ENCODE results near the gene BTRC.
"Not testable (repeated sequence)": the region's sequence is repeated elsewhere in the genome, so short reads cannot be mapped to it uniquely, and the experiment has no call there.

BTRC gene

GRCh38 chr10:101385866-101386658, 32.1 kb downstream of the BTRC start:
- DNase-seq (ENCODE audit: low read depth in 4 of 4, low spot score in 1 of 4) = no peak

- no peak for DNase-seq (ENCODE audit: low read depth in 4 of 4, low spot score in 1 of 4)
Observed at GRCh38 chr10:101386659-101387259, 32.8 kb downstream of the BTRC start.

- no peak for DNase-seq (ENCODE audit: low read depth in 4 of 4, low spot score in 1 of 4)
Observed at GRCh38 chr10:101388676-101389276, 34.8 kb downstream of the BTRC start.

- not testable (repeated sequence) for DNase-seq (ENCODE audit: low read depth in 4 of 4, low spot score in 1 of 4)
Observed at GRCh38 chr10:101389532-101389931, 35.6 kb downstream of the BTRC start.

- DNase-seq (ENCODE audit: low read depth in 4 of 4, low spot score in 1 of 4) = no peak
Observed at GRCh38 chr10:101389986-101390531, 36.1 kb downstream of the BTRC start.

GRCh38 chr10:101393378-101393777, 39.4 kb downstream of the BTRC start:
- DNase-seq (ENCODE audit: low read depth in 4 of 4, low spot score in 1 of 4) = no peak

- DNase-seq (ENCODE audit: low read depth in 4 of 4, low spot score in 1 of 4) = no peak
Observed at GRCh38 chr10:101394524-101395133, 40.7 kb downstream of the BTRC start.

GRCh38 chr10:101397140-101397539, 43.2 kb downstream of the BTRC start:
- DNase-seq (ENCODE audit: low read depth in 4 of 4, low spot score in 1 of 4) = no peak

GRCh38 chr10:101400585-101400984, 46.6 kb downstream of the BTRC start:
- DNase-seq (ENCODE audit: low read depth in 4 of 4, low spot score in 1 of 4) = no peak

GRCh38 chr10:101402711-101403110, 48.7 kb downstream of the BTRC start:
- no peak for DNase-seq (ENCODE audit: low read depth in 4 of 4, low spot score in 1 of 4)

- no peak for DNase-seq (ENCODE audit: low read depth in 4 of 4, low spot score in 1 of 4)
Observed at GRCh38 chr10:101403161-101403560, 49.2 kb downstream of the BTRC start.

- no peak for DNase-seq (ENCODE audit: low read depth in 4 of 4, low spot score in 1 of 4)
Observed at GRCh38 chr10:101405001-101405400, 51.0 kb downstream of the BTRC start.

GRCh38 chr10:101411598-101411997, 57.6 kb downstream of the BTRC start:
- DNase-seq (ENCODE audit: low read depth in 4 of 4, low spot score in 1 of 4) = no peak

GRCh38 chr10:101414034-101414433, 60.1 kb downstream of the BTRC start:
- DNase-seq (ENCODE audit: low read depth in 4 of 4, low spot score in 1 of 4) = no peak

- DNase-seq (ENCODE audit: low read depth in 4 of 4, low spot score in 1 of 4) = no peak
Observed at GRCh38 chr10:101415884-101416283, 61.9 kb downstream of the BTRC start.

- not testable (repeated sequence) for DNase-seq (ENCODE audit: low read depth in 4 of 4, low spot score in 1 of 4)
Observed at GRCh38 chr10:101421967-101422366, 68.0 kb downstream of the BTRC start.

- no peak for DNase-seq (ENCODE audit: low read depth in 4 of 4, low spot score in 1 of 4)
Observed at GRCh38 chr10:101425535-101425934, 71.6 kb downstream of the BTRC start.

GRCh38 chr10:101428036-101428435, 74.1 kb downstream of the BTRC start:
- DNase-seq (ENCODE audit: low read depth in 4 of 4, low spot score in 1 of 4) = no peak

GRCh38 chr10:101429423-101429822, 75.5 kb downstream of the BTRC start:
- no peak for DNase-seq (ENCODE audit: low read depth in 4 of 4, low spot score in 1 of 4)

- DNase-seq (ENCODE audit: low read depth in 4 of 4, low spot score in 1 of 4) = no peak
Observed at GRCh38 chr10:101436302-101436701, 82.3 kb downstream of the BTRC start.

GRCh38 chr10:101438881-101439391, 85.0 kb downstream of the BTRC start:
- no peak for DNase-seq (ENCODE audit: low read depth in 4 of 4, low spot score in 1 of 4)

Data from stimulated activated CD4-positive, alpha-beta T cell treated with anti-CD3 and anti-CD28 coated beads, Interleukin-1b, Interleukin-23, amount 100 ng/mL, for 24 hours (primary cell).